MM.1S (cell line): ENCODE data around the gene MYO1G.

ENCODE experiments used
- DNase-seq: peaks from one replicate; pipeline ENCODE4 v3.0.0-alpha.2; 2015
- H2AFZ ChIP-seq: fragments of 300-600 bp; sonication (generic); 2 replicates; pipeline ENCODE4 v1.6.0; 2016; ENCODE audit warnings: antibody characterized with exemption, low read length
- H3F3A ChIP-seq: fragments of 300-600 bp; sonication (generic); 2 replicates; pipeline ENCODE4 v1.6.1; 2016; ENCODE audit warnings: mild to moderate bottlenecking, antibody characterized with exemption, low read length, moderate library complexity, mixed read lengths; ENCODE audit not compliant: insufficient read depth
- H3K27ac ChIP-seq: fragments of 300-600 bp; sonication (generic); 2 replicates; pipeline ENCODE4 v1.5.1; 2016; ENCODE audit warnings: mild to moderate bottlenecking, low read length
- H3K27me3 ChIP-seq: fragments of 300-600 bp; sonication (generic); replicated peaks from 2 replicates; pipeline ENCODE4 v1.6.0; 2016; ENCODE audit warnings: low read length; ENCODE audit not compliant: insufficient read depth
- H3K36me3 ChIP-seq: fragments of 300-600 bp; sonication (generic); replicated peaks from 2 replicates; pipeline ENCODE4 v1.6.1; 2016; ENCODE audit warnings: mild to moderate bottlenecking, low read length, mixed read lengths; ENCODE audit not compliant: insufficient read depth
- H3K4me1 ChIP-seq: fragments of 300-600 bp; sonication (generic); 2 replicates; pipeline ENCODE4 v1.6.1; 2016; ENCODE audit warnings: low read length, mixed read lengths
- H3K4me2 ChIP-seq: fragments of 300-600 bp; sonication (generic); 2 replicates; pipeline ENCODE4 v1.6.0; 2016; ENCODE audit warnings: low read depth, low read length
- H3K4me3 ChIP-seq: fragments of 300-600 bp; sonication (generic); 2 replicates; pipeline ENCODE4 v1.5.1; 2016; ENCODE audit warnings: low read length, mixed read lengths
- H3K79me2 ChIP-seq: fragments of 300-600 bp; sonication (generic); 2 replicates; pipeline ENCODE4 v1.6.1; 2016; ENCODE audit warnings: mixed run types, low read length, mixed read lengths
- H3K9ac ChIP-seq: fragments of 300-600 bp; sonication (generic); 2 replicates; pipeline ENCODE4 v1.6.1; 2016; ENCODE audit warnings: low read length, mixed read lengths
- H3K9me2 ChIP-seq: fragments of 300-600 bp; sonication (generic); replicated peaks from 2 replicates; pipeline ENCODE4 v1.6.1; 2016; ENCODE audit warnings: mild to moderate bottlenecking, low read length, mixed read lengths; ENCODE audit not compliant: insufficient read depth
- H3K9me3 ChIP-seq: fragments of 300-600 bp; sonication (generic); replicated peaks from 2 replicates; pipeline ENCODE4 v1.6.1; 2016; ENCODE audit warnings: mild to moderate bottlenecking, low read length, mixed read lengths; ENCODE audit not compliant: insufficient read depth
- H4K20me1 ChIP-seq: fragments of 300-600 bp; sonication (generic); 2 replicates; pipeline ENCODE4 v1.6.1; 2016; ENCODE audit warnings: mild to moderate bottlenecking, low read length, moderate library complexity, mixed read lengths; ENCODE audit not compliant: insufficient read depth
- CTCF ChIP-seq: fragments of 300-600 bp; sonication (generic); IDR thresholded peaks from 2 replicates; pipeline ENCODE4 v1.5.1; 2016; ENCODE audit warnings: antibody characterized with exemption, low read length, mixed read lengths
- EZH2 ChIP-seq: fragments of 300-600 bp; sonication (generic); optimal IDR thresholded peaks from 2 replicates; pipeline ENCODE3; 2017; ENCODE audit warnings: low read depth, mild to moderate bottlenecking, antibody characterized with exemption, low read length, mixed read lengths
- EZH2phosphoT487 ChIP-seq: fragments of 300-600 bp; sonication (generic); IDR thresholded peaks from 2 replicates; pipeline ENCODE4 v1.6.1; 2018; ENCODE audit warnings: antibody characterized with exemption, low read length

MYO1G gene

GRCh38 chr7:45001138-45001694 lies 22.4 kb upstream of the MYO1G start:
- Histone ChIP-seq H3K27ac (peak overlapping the region; percentile 96), H4K20me1 (peaks cover 4% of the 10 kb centered on the region; the same call in 1 of the 2 replicates), H3F3A (peaks cover 45% of the 10 kb centered on the region), H3K4me2 (peak overlapping the region; percentile 86), H3K4me1 (peaks cover 42% of the 10 kb centered on the region), H3K4me3 (peak overlapping the region; percentile 92), H3K9me3 (no peaks in the 10 kb centered on the region), H3K27me3 (no peaks in the 10 kb centered on the region), H2AFZ (no peak overlapping the region), H3K79me2 (peaks cover 60% of the 10 kb centered on the region), H3K9me2 (no peaks in the 10 kb centered on the region), H3K9ac (peak overlapping the region; percentile 94), H3K36me3 (0 out of 2 replicates have a peak, but pooled peaks cover 4% of the 10 kb centered on the region)
- peak; percentile 97 for DNase-seq
- no peak for TF ChIP-seq EZH2
- TF ChIP-seq EZH2phosphoT487: no peak
- no peak for TF ChIP-seq CTCF

- H3K4me3 ChIP-seq: peak within 1 kb of the TSS; percentile 92
- H3K9me3 ChIP-seq: no peaks in the 10 kb centered on the region
- H3F3A ChIP-seq: peaks cover 47% of the 10 kb centered on the region
- 0 out of 2 replicates have a peak, but pooled peaks cover 4% of the 10 kb centered on the region for H3K36me3 ChIP-seq
- peaks cover 51% of the 10 kb centered on the region for H3K79me2 ChIP-seq
- no peaks in the 10 kb centered on the region for H3K9me2 ChIP-seq
- peak within 1 kb of the TSS; percentile 57 for H2AFZ ChIP-seq
- no peak for TF ChIP-seq EZH2phosphoT487
- TF ChIP-seq EZH2: no peak
- TF ChIP-seq CTCF: no peak
- peak within 1 kb of the TSS; percentile 96 for H3K27ac ChIP-seq
- H4K20me1 ChIP-seq: no peaks in the 10 kb centered on the region
- DNase-seq: peak; percentile 35
- H3K9ac ChIP-seq: peak within 1 kb of the TSS; percentile 94
- no peaks in the 10 kb centered on the region for H3K27me3 ChIP-seq
- peak within 1 kb of the TSS; percentile 86 for H3K4me2 ChIP-seq
- H3K4me1 ChIP-seq: peaks cover 34% of the 10 kb centered on the region
These were observed 21.5 kb upstream of the MYO1G start, which contains the start of gene CCM2 for GRCh38 chr7:45000093-45001032. CCM2 (plus strand) TSS chr7:45000201; CDS start chr7:45000334, 133 bp downstream.

- Histone ChIP-seq H3F3A (peaks cover 51% of the 10 kb centered on the region), H3K9ac (peak overlapping the region; percentile 81), H3K9me3 (no peaks in the 10 kb centered on the region), H3K79me2 (peaks cover 42% of the 10 kb centered on the region), H3K4me2 (peak overlapping the region; percentile 71), H4K20me1 (no peaks in the 10 kb centered on the region), H3K27me3 (no peaks in the 10 kb centered on the region), H3K27ac (peak overlapping the region; percentile 76), H3K9me2 (no peaks in the 10 kb centered on the region), H2AFZ (peak overlapping the region; percentile 57), H3K36me3 (0 out of 2 replicates have a peak, but pooled peaks cover 4% of the 10 kb centered on the region), H3K4me3 (peak overlapping the region; percentile 81), H3K4me1 (peaks cover 38% of the 10 kb centered on the region)
- DNase-seq: peak; percentile 99
- TF ChIP-seq CTCF (no peak), EZH2phosphoT487 (no peak), EZH2 (no peak)
These were observed 20.7 kb upstream of the MYO1G start for GRCh38 chr7:44999245-45000092.
